HG02981 (cell line): ENCODE measurements around the gene SALL4.
"Not testable (repeated sequence)": the region's sequence is repeated elsewhere in the genome, so short reads cannot be mapped to it uniquely, and the experiment has no call there.

ENCODE experiments used
- ATAC-seq: cut with Tn5 transposase; IDR thresholded peaks from one replicate; pipeline ENCODE4 v1.9.1; 2021; ENCODE audit warnings: mild to moderate bottlenecking, moderate library complexity; ENCODE audit not compliant: unreplicated experiment

Gene SALL4

GRCh38 chr20:51767867-51768758 is 34.2 kb downstream of the SALL4 start, which contains the start of gene ATP9A:
TSS of gene ATP9A (minus strand) at chr20:51768390. CDS start at chr20:51768369, 21 bp downstream.
- no peak for ATAC-seq

- no peak for ATAC-seq
These were observed 35.1 kb downstream of the SALL4 start for GRCh38 chr20:51766994-51767866.

- not testable (repeated sequence) for ATAC-seq
These were observed 36.9 kb downstream of the SALL4 start for GRCh38 chr20:51765381-51765780.

- no peak for ATAC-seq
These were observed 38.2 kb downstream of the SALL4 start for GRCh38 chr20:51763965-51764602.

DNA sequence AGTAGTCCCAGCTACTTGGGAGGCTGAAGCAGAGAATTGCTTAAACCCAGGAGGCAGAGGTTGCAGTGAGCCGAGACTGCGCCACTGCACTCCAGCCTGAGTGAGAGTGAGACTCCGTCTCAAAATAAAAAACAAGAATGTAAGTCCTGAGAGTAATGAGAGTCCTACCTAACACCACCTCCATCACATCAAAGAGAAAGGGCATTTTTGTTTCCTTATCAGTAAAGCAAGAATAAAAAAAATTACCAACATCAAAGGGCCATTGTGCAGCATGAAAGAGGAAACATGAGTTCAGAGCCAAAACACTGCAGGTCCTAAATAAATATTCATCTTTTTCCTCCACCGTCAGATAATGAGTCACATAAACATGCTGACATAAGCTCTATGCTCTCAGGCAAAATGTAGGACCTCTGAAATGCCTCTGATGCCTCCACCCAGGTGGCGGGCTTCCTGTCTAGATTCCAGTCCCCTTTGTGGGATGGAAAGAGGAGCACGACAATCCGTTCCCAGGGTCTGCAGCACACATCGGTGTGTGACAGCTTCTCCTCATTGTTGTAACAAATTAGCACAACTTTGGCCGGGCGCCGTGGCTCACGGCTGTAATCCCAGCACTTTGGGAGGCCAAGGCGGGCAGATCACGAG is 41.3 kb downstream of the SALL4 start:
- no peak for ATAC-seq

GRCh38 chr20:51759769-51760510 is 42.4 kb downstream of the SALL4 start:
- ATAC-seq = no peak

DNA sequence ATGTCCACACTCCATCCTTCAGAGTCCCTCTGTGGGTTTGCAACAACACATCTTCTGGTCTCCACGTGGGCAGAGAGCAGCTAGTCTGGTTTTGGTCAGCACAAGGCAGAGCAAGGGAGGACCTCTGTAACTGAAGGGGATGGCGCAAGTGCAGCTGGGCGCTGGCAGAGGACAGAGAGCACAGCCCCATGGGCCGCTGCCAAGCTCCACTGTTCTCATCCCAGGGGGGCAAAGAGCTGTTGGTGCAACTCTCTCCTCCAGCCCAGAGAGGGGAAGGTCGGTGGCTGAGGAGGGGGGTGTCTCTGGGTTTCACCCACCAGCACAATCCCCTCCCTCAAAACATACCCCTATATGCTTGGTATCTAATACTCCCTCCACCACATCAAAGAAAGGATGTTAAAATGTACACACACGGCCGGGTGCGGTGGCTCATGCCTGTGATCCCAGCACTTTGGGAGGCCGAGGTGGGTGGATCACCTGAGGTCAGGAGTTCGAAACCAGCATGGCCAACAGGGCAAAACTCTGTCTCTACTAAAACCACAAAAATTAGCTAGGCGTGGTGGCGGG is 43.3 kb downstream of the SALL4 start:
- no peak for ATAC-seq

GRCh38 chr20:51757226-51757625 is 45.1 kb downstream of the SALL4 start:
- ATAC-seq = no peak

DNA sequence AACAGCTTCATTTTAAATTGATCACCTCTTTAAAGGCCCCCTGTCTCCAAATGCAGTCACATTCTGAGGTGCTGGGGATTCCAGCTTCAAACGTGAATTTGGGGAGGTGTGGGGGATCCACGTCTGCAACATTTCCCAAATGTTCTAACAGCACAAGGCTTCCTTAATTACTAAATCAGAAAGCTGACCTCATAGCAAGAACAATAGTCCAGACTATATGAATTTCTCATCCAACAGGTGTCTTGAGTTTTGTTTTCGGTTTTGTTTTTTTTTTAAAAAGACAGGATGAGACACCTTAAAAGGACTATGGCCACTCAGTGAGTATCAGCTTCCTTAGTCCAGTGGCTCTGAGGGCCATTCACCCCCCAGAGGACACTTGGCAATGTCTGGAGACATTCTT is 45.7 kb downstream of the SALL4 start:
- ATAC-seq = no peak

DNA sequence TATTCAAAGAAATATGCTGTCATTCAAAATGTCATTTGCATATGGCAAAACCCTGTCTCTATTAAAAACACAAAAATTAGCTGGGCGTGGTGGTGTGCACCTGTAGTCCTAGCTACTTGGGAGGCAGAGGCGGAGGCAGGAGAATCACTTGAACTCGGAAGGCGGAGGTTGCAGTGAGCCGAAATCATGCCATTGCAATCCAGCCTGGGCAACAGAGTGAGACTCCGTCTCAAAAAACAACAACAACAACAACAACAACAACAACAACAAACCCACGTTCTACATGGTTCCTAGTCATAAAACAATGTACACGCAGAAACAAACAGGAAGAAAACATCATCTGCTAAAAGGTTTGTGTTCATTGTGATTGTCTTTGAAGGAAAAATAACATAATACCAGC is 49.1 kb downstream of the SALL4 start:
- not testable (repeated sequence) for ATAC-seq

- ATAC-seq = no peak
These were observed 49.9 kb downstream of the SALL4 start for GRCh38 chr20:51752343-51752951.

DNA sequence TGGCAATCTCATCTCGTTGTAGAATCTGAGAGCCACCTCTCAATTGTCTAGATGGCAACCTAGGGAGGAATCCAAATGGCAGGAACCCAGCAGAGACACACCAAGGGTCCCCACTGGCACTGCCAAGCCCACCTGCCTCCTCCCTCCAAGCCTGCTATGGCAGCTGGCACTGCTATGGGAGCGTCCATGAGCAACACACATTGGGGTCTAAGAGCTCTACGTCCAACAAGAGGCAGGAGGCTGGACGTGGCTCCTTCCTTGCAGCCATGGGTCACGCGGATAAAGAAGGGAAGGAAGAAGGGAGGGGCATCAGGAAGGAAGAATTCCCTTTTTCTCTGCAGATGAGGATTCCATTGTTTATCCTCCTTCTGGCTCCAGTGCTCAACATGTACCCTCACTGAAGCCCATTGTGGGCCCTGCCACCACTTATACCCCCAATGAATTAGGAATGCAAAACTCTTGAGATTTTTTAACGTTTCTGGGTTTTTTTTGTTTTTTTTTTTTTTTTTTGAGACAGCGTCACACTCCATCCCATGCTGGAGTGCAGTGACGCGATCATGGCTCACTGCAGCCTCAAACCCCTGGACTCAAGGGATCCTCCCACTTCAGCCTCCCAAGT is 51.4 kb downstream of the SALL4 start:
- ATAC-seq = no peak

DNA sequence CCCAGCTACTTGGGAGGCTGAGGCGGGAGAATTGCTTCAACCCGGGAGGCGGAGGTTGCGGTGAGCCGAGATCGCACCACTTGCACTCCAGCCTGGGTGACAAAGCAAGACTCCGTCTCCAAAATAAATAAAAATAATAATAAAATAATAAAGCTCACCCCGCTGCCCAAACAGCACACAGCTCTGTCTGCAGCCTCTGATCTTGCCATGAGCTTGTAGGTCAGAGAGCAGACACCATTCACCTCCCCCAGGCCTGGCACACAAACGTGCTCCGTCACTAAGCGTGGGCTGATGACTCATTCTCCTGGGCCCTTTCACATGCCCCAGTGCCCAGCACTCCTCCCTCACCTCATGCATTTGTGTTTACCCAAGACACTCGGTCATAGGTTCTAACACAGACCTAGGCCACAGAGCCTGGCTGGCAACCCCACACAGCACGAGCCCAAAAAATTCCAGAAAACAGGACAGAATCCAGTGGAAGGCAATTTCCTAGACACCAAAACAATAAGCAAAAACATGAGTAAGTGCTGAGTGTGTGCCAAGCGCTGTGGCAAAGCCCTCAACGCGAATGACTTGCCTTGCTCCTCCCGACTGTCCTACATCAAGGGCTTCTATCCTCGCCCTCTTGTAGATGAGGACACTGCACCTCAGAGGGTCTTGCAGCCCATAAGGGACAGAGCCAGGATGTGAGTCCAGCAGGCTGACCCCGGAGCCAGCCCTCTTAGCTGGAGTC is 52.1 kb downstream of the SALL4 start:
- no peak for ATAC-seq

DNA sequence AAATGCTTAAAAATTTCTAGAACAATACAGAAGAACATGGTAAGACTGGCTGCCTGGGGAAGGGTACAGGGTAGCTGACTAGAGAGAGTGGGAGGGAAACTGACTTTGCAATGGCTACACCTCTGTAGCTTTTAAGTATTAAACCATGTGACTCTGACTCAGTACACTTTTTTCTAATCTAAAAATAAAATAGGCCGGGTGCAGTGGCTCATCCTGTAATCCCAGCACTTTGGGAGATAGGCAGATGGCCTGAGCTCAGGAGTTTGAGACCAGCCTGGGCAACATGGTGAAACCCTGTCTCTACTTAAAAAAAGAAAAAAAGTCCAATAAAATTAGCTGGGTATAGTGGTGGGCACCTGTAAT is 52.7 kb downstream of the SALL4 start:
- ATAC-seq = no peak

DNA sequence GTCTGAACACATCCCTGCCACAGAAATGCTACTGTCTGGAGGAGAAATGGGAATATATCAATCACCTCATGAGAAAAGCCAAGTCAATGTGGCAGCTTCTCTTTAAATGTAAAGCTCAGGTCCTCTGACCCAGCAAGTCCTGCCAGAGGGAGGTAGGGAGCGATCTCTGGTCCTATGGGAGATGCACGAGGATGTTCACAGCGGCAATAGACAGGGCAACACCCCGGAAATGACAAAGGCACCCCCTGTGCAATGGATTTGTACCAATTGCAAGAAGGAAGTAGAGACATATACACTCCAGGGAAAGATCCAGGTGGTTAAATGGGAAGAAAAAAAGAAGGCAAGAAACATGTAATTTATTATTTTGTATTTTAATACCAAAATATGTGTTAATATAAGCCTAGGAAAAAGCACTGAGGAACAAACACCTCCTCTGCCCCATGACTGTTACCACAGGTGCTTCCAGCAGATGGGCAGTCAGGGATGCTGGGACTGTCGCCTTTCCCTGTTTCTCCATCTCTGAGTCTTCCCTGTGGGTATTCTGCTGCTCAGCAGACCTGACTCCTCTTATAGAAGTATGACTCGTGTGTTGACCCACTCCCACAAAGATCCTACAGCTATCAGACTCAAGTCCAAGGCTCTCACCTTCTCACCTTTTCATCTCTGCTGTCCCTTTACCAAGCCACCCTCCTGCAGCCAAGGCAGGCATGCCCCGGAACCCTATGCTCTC is 55.0 kb downstream of the SALL4 start:
- no peak for ATAC-seq

DNA sequence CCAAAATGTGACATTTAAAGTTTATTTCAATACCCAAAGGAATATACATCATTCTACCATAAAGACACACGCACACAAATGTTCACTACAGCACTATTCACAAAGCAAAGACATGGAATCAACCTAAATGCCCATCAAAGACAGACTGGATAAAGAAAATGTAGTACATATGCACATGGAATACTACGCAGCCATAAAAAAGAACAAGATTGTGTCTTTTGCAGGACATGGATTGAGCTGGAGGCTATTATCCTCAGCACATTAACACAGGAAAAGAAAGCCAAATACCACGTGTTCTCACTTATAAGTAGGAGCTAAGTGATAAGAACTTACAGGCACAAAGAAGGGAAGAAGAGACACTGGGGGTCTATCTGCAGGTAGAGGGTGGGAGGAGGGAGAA is 56.5 kb downstream of the SALL4 start:
- ATAC-seq = no peak

DNA sequence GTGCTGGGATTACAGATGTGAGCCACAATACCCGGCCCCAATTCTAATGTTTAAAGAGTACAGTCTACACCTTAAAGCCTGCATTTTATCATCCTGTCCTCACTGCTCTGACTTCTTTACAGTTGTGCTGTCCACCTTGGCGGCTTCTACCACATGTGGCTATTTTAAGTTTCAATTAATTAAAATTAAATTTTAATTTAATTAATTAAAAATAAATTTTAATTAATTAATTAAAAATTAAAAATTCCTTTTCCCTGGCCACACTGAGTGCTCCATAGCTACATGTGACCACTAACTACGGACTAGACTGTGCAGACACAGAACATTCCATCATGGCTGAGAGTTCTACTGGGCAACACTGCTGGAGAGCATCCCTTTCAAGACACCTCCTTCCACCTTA is 61.5 kb downstream of the SALL4 start:
- no peak for ATAC-seq

GRCh38 chr20:51740308-51740707 is 62.0 kb downstream of the SALL4 start:
- not testable (repeated sequence) for ATAC-seq
